ENCODE measurements around the gene RTF2. TPM values are rescaled to one million over a fixed set of nuclear protein-coding genes. Genes with fewer than 3 reads are reported as not detected.

The RTF2 gene
- total and polyA plus RNA-seq, 2 of the 13 experiments (the other 11 are each of a cell fraction or from before 2014, with no cell fraction given), result 81.8 to 142 TPM

DNA sequence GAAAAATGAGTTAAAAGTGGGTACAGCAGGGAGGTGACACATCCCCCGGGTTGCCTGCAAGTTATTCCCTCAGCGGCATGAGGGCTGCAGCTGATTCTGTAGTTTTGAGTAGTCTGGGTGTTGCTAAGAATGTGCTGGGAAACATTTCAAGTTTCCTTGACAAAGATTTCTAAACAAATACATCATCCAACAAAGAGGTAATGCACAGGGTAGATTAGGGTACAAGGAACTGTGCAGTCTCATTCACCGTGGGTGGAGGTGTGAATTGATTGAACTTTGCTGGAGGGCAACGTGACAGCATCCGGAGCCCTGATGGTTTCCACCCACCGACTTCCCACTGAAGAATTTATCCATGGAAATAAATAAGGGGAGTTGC is 34.6 kb upstream of the RTF2 start (continued):
- TF ChIP-seq, protein P1, sequence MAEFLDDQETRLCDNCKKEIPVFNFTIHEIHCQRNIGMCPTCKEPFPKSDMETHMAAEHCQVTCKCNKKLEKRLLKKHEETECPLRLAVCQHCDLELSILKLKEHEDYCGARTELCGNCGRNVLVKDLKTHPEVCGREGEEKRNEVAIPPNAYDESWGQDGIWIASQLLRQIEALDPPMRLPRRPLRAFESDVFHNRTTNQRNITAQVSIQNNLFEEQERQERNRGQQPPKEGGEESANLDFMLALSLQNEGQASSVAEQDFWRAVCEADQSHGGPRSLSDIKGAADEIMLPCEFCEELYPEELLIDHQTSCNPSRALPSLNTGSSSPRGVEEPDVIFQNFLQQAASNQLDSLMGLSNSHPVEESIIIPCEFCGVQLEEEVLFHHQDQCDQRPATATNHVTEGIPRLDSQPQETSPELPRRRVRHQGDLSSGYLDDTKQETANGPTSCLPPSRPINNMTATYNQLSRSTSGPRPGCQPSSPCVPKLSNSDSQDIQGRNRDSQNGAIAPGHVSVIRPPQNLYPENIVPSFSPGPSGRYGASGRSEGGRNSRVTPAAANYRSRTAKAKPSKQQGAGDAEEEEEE (CRISPR knock-in tag; IDR thresholded peaks at IDR 0.05; ENCODE audit: borderline replicate concordance), result no peak
- TF ChIP-seq, protein P2, sequence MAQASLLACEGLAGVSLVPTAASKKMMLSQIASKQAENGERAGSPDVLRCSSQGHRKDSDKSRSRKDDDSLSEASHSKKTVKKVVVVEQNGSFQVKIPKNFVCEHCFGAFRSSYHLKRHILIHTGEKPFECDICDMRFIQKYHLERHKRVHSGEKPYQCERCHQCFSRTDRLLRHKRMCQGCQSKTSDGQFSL (CRISPR knock-in tag; IDR thresholded peaks at IDR 0.05), result no peak
- TF ChIP-seq, protein P3, sequence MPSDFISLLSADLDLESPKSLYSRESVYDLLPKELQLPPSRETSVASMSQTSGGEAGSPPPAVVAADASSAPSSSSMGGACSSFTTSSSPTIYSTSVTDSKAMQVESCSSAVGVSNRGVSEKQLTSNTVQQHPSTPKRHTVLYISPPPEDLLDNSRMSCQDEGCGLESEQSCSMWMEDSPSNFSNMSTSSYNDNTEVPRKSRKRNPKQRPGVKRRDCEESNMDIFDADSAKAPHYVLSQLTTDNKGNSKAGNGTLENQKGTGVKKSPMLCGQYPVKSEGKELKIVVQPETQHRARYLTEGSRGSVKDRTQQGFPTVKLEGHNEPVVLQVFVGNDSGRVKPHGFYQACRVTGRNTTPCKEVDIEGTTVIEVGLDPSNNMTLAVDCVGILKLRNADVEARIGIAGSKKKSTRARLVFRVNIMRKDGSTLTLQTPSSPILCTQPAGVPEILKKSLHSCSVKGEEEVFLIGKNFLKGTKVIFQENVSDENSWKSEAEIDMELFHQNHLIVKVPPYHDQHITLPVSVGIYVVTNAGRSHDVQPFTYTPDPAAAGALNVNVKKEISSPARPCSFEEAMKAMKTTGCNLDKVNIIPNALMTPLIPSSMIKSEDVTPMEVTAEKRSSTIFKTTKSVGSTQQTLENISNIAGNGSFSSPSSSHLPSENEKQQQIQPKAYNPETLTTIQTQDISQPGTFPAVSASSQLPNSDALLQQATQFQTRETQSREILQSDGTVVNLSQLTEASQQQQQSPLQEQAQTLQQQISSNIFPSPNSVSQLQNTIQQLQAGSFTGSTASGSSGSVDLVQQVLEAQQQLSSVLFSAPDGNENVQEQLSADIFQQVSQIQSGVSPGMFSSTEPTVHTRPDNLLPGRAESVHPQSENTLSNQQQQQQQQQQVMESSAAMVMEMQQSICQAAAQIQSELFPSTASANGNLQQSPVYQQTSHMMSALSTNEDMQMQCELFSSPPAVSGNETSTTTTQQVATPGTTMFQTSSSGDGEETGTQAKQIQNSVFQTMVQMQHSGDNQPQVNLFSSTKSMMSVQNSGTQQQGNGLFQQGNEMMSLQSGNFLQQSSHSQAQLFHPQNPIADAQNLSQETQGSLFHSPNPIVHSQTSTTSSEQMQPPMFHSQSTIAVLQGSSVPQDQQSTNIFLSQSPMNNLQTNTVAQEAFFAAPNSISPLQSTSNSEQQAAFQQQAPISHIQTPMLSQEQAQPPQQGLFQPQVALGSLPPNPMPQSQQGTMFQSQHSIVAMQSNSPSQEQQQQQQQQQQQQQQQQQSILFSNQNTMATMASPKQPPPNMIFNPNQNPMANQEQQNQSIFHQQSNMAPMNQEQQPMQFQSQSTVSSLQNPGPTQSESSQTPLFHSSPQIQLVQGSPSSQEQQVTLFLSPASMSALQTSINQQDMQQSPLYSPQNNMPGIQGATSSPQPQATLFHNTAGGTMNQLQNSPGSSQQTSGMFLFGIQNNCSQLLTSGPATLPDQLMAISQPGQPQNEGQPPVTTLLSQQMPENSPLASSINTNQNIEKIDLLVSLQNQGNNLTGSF (CRISPR knock-in tag; IDR thresholded peaks at IDR 0.05), result no peak

DNA sequence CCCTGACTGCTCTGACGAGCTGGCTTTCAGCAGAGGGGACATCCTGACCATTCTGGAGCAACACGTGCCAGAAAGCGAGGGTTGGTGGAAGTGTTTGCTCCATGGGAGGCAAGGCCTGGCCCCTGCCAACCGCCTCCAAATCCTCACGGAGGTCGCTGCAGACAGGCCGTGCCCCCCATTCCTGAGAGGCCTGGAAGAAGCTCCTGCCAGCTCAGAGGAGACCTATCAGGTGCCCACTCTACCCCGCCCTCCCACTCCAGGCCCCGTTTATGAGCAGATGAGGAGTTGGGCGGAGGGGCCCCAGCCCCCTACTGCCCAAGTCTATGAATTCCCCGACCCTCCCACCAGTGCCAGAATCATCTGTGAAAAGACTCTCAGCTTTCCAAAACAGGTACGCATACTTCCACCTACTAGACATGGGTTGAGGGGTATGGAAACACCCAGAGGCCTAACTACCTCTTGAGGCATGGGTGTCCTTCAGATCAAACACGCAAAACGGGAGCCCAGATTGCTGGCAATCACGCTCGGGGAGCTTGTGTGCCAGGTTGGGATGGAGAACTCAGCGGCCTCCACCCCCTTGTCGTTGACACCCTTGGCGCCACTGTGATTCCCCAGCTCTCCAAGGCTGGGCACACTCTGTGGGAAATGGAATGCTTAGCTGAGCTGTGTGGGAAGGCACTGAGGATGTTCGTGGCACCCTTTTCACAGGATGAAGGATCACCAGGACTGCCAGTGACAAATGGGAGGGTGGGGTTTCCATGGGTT is 31.0 kb upstream of the RTF2 start:
- H3K79me2 ChIP-seq (ENCODE audit: insufficient read depth, low read length), result no peaks in the 10 kb centered on the region
- no peaks in the 10 kb centered on the region for H3K9me3 ChIP-seq (ENCODE audit: low read length)
- intact Hi-C loops (cut with micrococcal nuclease; ENCODE audit: unreplicated experiment) (no loop called here), in situ Hi-C loops (cut with HindIII; ENCODE audit: extremely low pct_ligation_motif_present, low pct_unique_long_range_greater_than_20kb) (no loop called here)
- WGBS (ENCODE audit: low lambda C conversion rate), result 77% methylated on average over 19 of the region's 20 CpGs
- no peaks in the 10 kb centered on the region for H4K20me1 ChIP-seq (ENCODE audit: insufficient read depth, low read length)
- H3K36me3 ChIP-seq (replicated peaks in 1 of 2; ENCODE audit: control insufficient read depth in 1 of 2, insufficient read depth in 2 of 2, low read length in 2 of 2), result no peaks in the 10 kb centered on the region
- ChIA-PET CTCF (ENCODE audit: low intra/inter-chr PET ratio, low total read pairs) (no interaction called here), POLR2A (no interaction called here)
- no peak overlapping the region for H3K4me3 ChIP-seq (replicated peaks in 1 of 3; ENCODE audit: insufficient read depth in 1 of 3, low read depth in 2 of 3, low read length in 3 of 3)
- ATAC-seq (peak; percentile 41), DNase-seq (ENCODE audit: low spot score) (no peak), FAIRE-seq (no peak)
- H3K4me2 ChIP-seq (ENCODE audit: low read depth, low read length), result no peak overlapping the region
- no peak overlapping the region for H2AFZ ChIP-seq (ENCODE audit: low read length)
- no peak overlapping the region for H3K27ac ChIP-seq (ENCODE audit: extremely low read length, insufficient read depth, low read length)
- BruUV-seq (replicated peaks), result no TSS peak
- no peak overlapping the region for H3K9ac ChIP-seq (ENCODE audit: insufficient read depth, low read depth, low read length)
- no peaks in the 10 kb centered on the region for H3K27me3 ChIP-seq (ENCODE audit: control insufficient read depth in 1 of 2, insufficient read depth in 2 of 2, low read length in 2 of 2)
- H3K4me1 ChIP-seq (ENCODE audit: insufficient read depth, low read length), result no peaks in the 10 kb centered on the region
- TF ChIP-seq FLYWCH1 (CRISPR knock-in tag; IDR thresholded peaks at IDR 0.05) (no peak), ZNF780A (CRISPR knock-in tag; IDR thresholded peaks at IDR 0.05) (no peak), NR2F1 (CRISPR knock-in tag; IDR thresholded peaks at IDR 0.05) (no peak)
- TF ChIP-seq, protein P4, sequence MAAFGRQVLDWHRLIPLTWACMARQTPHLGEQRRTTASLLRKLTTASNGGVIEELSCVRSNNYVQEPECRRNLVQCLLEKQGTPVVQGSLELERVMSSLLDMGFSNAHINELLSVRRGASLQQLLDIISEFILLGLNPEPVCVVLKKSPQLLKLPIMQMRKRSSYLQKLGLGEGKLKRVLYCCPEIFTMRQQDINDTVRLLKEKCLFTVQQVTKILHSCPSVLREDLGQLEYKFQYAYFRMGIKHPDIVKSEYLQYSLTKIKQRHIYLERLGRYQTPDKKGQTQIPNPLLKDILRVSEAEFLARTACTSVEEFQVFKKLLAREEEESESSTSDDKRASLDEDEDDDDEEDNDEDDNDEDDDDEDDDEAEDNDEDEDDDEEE (CRISPR knock-in tag; IDR thresholded peaks at IDR 0.05), result no peak
- TF ChIP-seq, protein P5, sequence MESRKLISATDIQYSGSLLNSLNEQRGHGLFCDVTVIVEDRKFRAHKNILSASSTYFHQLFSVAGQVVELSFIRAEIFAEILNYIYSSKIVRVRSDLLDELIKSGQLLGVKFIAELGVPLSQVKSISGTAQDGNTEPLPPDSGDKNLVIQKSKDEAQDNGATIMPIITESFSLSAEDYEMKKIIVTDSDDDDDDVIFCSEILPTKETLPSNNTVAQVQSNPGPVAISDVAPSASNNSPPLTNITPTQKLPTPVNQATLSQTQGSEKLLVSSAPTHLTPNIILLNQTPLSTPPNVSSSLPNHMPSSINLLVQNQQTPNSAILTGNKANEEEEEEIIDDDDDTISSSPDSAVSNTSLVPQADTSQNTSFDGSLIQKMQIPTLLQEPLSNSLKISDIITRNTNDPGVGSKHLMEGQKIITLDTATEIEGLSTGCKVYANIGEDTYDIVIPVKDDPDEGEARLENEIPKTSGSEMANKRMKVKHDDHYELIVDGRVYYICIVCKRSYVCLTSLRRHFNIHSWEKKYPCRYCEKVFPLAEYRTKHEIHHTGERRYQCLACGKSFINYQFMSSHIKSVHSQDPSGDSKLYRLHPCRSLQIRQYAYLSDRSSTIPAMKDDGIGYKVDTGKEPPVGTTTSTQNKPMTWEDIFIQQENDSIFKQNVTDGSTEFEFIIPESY (CRISPR knock-in tag; IDR thresholded peaks at IDR 0.05), result no peak
